ENCODE measurements around the gene NES. TPM values are rescaled to one million over a fixed set of nuclear protein-coding genes. Genes with fewer than 3 reads are reported as not detected.

NES gene
- total RNA-seq, 1 experiment from 2014 or later = 168 TPM

DNA sequence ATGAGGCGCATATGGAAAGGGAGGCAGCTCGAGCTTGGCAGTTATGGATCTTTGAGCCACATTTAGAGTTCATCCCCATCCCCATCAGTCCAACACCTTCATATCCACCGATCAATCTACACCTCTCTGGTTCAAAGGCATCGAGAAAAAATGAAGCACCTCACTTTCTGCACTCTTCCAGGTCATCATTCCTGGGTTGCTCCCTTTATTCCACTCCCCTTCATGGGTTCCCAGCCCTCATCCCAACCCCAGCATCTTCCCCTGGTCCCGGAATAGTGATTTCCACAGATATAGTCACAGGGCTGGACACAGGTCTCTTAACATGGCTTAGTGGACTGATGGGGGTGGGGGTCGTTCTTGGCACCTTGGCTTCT, 57.6 kb downstream of the NES start:
- Histone ChIP-seq H2BK5ac (ENCODE audit: insufficient read length, low read length) (no peak overlapping the region), H3K4me2 (ENCODE audit: insufficient read depth, insufficient read length, low read length) (peak overlapping the region; percentile 35), H3K56ac (ENCODE audit: insufficient read length, low read depth, low read length) (no peak overlapping the region), H4K91ac (ENCODE audit: insufficient read length, low read depth, low read length) (no peak overlapping the region), H2BK15ac (ENCODE audit: low read depth, low read length) (no peak overlapping the region), H3K23ac (ENCODE audit: insufficient read length, low read depth, low read length) (no peak overlapping the region), H3K18ac (ENCODE audit: insufficient read length, low read depth, low read length) (no peak overlapping the region), H4K20me1 (ENCODE audit: control insufficient read depth, insufficient read depth, insufficient read length) (no peaks in the 10 kb centered on the region), H4K5ac (ENCODE audit: insufficient read length, low read depth, low read length) (no peak overlapping the region), H3K23me2 (ENCODE audit: insufficient read length, low read depth, low read length, poor library complexity, severe bottlenecking) (peaks cover 9% of the 10 kb centered on the region), H3K4ac (ENCODE audit: low read depth, low read length) (no peak overlapping the region), H2BK20ac (ENCODE audit: low read depth, low read length, poor library complexity, severe bottlenecking) (no peak overlapping the region), H3K27me3 (ENCODE audit: insufficient read depth, low read length) (peaks cover 19% of the 10 kb centered on the region), H3K9me3 (ENCODE audit: control insufficient read depth, low read depth, low read length) (no peaks in the 10 kb centered on the region), H2BK12ac (ENCODE audit: insufficient read length, low read depth, low read length) (no peak overlapping the region), H3K79me2 (ENCODE audit: insufficient read depth, low read length) (no peaks in the 10 kb centered on the region), H2AFZ (ENCODE audit: low read length) (no peak overlapping the region), H2AK5ac (ENCODE audit: insufficient read length, low read length) (no peak overlapping the region), H3T11ph (ENCODE audit: low read length) (no peak overlapping the region), H3K27ac (ENCODE audit: insufficient read length, low read depth, low read length) (no peak overlapping the region), H3K4me1 (ENCODE audit: insufficient read depth, low read length) (no peaks in the 10 kb centered on the region; the same call in 1 of the 2 replicates), H3K9ac (ENCODE audit: extremely low read depth, insufficient read length, low read length) (no peak overlapping the region), H3K14ac (ENCODE audit: insufficient read depth, low read length) (no peak overlapping the region), H2BK120ac (ENCODE audit: low read depth, low read length, poor library complexity, severe bottlenecking) (no peak overlapping the region), H3K79me1 (ENCODE audit: insufficient read depth, low read depth, low read length, poor library complexity, severe bottlenecking) (no peaks in the 10 kb centered on the region), H4K8ac (replicated peaks; ENCODE audit: insufficient read length, low read depth, low read length) (no peak overlapping the region)
- Mint-ChIP-seq H3K27ac (no peak overlapping the region), H3K4me1 (peaks cover 8 to 10% of the 10 kb centered on the region in 2 experiments), H3K36me3 (ENCODE audit: insufficient read depth in 1 of 3, low read depth in 3 of 3) (no peaks in the 10 kb centered on the region), H3K27me3 (ENCODE audit: low read depth) (peaks cover 67% of the 10 kb centered on the region), H3K9me3 (no peaks in the 10 kb centered on the region; a peak in 2 of 5 replicates), H3K4me3 (peak overlapping the region in 1 of 2 experiments; percentile 58; a peak in 2 of 5 replicates)
- WGBS (ENCODE audit: extremely low coverage, insufficient read length, low lambda C conversion rate) = no CpG with 5 or more reads among the region's 6 CpGs
- TF ChIP-seq, protein P1, sequence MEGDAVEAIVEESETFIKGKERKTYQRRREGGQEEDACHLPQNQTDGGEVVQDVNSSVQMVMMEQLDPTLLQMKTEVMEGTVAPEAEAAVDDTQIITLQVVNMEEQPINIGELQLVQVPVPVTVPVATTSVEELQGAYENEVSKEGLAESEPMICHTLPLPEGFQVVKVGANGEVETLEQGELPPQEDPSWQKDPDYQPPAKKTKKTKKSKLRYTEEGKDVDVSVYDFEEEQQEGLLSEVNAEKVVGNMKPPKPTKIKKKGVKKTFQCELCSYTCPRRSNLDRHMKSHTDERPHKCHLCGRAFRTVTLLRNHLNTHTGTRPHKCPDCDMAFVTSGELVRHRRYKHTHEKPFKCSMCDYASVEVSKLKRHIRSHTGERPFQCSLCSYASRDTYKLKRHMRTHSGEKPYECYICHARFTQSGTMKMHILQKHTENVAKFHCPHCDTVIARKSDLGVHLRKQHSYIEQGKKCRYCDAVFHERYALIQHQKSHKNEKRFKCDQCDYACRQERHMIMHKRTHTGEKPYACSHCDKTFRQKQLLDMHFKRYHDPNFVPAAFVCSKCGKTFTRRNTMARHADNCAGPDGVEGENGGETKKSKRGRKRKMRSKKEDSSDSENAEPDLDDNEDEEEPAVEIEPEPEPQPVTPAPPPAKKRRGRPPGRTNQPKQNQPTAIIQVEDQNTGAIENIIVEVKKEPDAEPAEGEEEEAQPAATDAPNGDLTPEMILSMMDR (conservative IDR thresholded peaks at IDR 0.05) = no peak
- DNase-seq = no peak

All from H9 (cell line).